Nephron (organoid): Measurements from ENCODE around the gene CNTNAP2.
A peak's percentile ranks its signal among the peaks of the same experiment; 100 is the strongest.

ENCODE experiments used
- H3K27ac Mint-ChIP-seq, 3 experiments: 2 replicates each; pipeline ENCODE4 v1.8.0; 2020; ENCODE audit warnings: mixed read lengths in 3 of 3, mild to moderate bottlenecking in 2 of 3, moderate library complexity in 1 of 3
- H3K27me3 Mint-ChIP-seq: 2 replicates; pipeline ENCODE4 v1.8.0; 2021; ENCODE audit warnings: low read depth, mild to moderate bottlenecking, moderate library complexity, mixed read lengths
- H3K36me3 Mint-ChIP-seq: 2 replicates; pipeline ENCODE4 v1.8.0; 2020; ENCODE audit warnings: low read depth, mixed read lengths
- H3K4me1 Mint-ChIP-seq: 2 replicates; pipeline ENCODE4 v1.8.0; 2020; ENCODE audit warnings: mixed read lengths
- H3K4me3 Mint-ChIP-seq, 3 experiments: 2 replicates each; pipeline ENCODE4 v1.8.0; 2020; ENCODE audit warnings: mild to moderate bottlenecking in 3 of 3, mixed read lengths in 3 of 3, moderate library complexity in 2 of 3
- H3K9me3 Mint-ChIP-seq: 2 replicates; pipeline ENCODE4 v1.8.0; 2020; ENCODE audit warnings: mixed read lengths
- CTCF ChIP-seq, 3 experiments: fragments of 200-600 bp; sonication (generic); IDR thresholded peaks; one replicate each; pipeline ENCODE4 v1.5.0; 2021; ENCODE audit warnings: antibody characterized with exemption in 3 of 3; ENCODE audit not compliant: unreplicated experiment in 3 of 3

The CNTNAP2 gene

DNA sequence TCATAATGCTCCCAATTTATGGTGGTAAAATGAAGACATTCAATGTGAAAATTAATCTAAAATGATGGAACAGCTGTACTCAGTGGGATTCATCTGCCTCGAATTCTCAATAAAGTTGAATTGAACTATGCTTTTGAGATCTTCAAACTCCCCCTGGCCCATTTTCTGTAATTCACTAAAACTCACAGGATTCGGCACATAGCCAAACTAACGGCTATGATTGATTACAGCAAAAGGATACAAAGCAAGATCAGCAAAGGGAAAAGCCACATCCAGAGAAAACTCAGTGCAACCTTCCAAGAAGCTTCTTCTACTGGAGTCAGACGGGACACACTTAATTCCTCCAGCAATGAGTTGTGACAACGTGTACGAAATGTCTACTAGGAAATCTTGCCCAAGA is 307.5 kb downstream of the CNTNAP2 start:
- H3K36me3 Mint-ChIP-seq = no peaks in the 10 kb centered on the region
- H3K4me3 Mint-ChIP-seq = no peak overlapping the region
- peaks cover 7% of the 10 kb centered on the region for H3K4me1 Mint-ChIP-seq

GRCh38 chr7:146433501-146433900 is 316.9 kb downstream of the CNTNAP2 start:
- Mint-ChIP-seq H3K9me3 (peaks cover 9% of the 10 kb centered on the region), H3K36me3 (no peaks in the 10 kb centered on the region), H3K27ac (peak overlapping the region in 1 of 3 experiments; percentile 37), H3K27me3 (no peaks in the 10 kb centered on the region), H3K4me3 (no peak overlapping the region), H3K4me1 (peaks cover 6% of the 10 kb centered on the region)
- no peak for TF ChIP-seq CTCF (IDR thresholded peaks at IDR 0.05; ENCODE audit: unreplicated experiment in 3 of 3)

More for the DNA sequence above, 307.5 kb downstream of the CNTNAP2 start:
- Mint-ChIP-seq H3K9me3 (peaks cover 5% of the 10 kb centered on the region), H3K27me3 (no peaks in the 10 kb centered on the region), H3K27ac (no peak overlapping the region)
- no peak for TF ChIP-seq CTCF (IDR thresholded peaks at IDR 0.05; ENCODE audit: unreplicated experiment in 3 of 3)

DNA sequence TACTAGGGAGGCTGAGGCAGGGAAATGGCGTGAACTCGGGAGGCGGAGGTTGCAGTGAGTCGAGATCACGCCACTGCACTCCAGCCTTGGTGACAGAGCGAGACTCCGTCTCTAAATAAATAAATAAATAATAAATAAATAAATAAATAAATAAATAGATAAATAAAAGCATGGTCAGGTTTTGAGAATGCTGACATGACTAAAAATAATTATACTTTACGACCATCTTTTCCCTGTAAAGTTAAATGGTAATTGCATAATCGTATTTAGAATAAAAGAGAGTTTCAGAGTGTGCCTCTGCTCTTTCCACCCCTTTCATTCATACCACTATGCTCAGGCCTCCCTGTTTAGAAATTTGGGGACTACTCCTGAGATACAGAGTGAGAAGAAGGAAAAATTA is 326.5 kb downstream of the CNTNAP2 start:
- H3K4me3 Mint-ChIP-seq = no peak overlapping the region
- H3K4me1 Mint-ChIP-seq = no peaks in the 10 kb centered on the region
- no peaks in the 10 kb centered on the region for H3K27me3 Mint-ChIP-seq
- no peak overlapping the region for H3K27ac Mint-ChIP-seq
- no peaks in the 10 kb centered on the region for H3K36me3 Mint-ChIP-seq
- no peak for TF ChIP-seq CTCF (IDR thresholded peaks at IDR 0.05; ENCODE audit: unreplicated experiment in 3 of 3)
- no peaks in the 10 kb centered on the region for H3K9me3 Mint-ChIP-seq

DNA sequence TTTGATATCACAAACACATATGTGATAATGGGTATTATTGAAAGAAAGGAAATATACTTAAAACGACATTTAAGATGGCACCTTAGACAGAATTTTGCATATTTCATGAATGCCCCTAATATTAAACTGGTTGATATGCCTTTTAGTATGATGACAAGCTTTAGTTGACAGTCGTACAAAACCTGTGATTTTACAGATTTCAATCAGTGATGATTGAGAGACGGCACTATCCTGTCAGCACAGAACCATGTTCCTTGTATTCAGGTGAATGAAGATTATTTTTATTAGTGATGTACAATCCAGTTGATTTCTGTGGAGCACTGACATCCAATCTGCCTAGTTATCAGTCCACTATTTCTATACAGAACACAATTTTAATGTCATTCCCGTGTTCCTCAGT is 333.0 kb downstream of the CNTNAP2 start:
- Mint-ChIP-seq H3K4me1 (no peaks in the 10 kb centered on the region), H3K4me3 (no peak overlapping the region), H3K36me3 (no peaks in the 10 kb centered on the region), H3K9me3 (no peaks in the 10 kb centered on the region), H3K27me3 (no peaks in the 10 kb centered on the region), H3K27ac (no peak overlapping the region)
- no peak for TF ChIP-seq CTCF (IDR thresholded peaks at IDR 0.05; ENCODE audit: unreplicated experiment in 3 of 3)

DNA sequence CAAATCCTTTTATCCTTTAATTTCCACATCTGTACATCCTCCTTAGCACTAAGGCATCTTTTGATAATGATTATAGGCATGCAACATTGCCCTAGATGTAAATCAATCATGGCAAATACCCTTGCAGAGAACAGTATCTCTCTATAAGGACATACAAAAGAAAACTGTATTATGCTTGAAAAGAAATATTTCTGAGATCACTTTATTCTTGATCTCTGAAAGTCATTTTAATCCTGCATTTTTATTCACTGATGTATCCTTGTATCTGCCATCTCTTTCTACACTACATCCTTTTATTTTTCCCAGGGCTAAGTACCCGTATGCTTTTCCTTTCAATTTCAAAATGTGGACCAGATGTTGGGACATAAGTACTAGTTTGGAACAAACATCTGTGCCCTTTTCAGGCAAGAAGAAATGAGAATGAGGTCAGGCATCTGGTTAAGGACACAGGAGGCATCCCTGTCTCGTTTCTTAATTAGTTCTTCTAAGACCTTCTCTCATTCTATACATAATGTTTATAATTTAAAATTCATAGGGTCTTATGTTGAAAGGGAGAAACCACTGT is 338.6 kb downstream of the CNTNAP2 start:
- Mint-ChIP-seq H3K9me3 (no peaks in the 10 kb centered on the region), H3K4me1 (no peaks in the 10 kb centered on the region), H3K27me3 (no peaks in the 10 kb centered on the region), H3K4me3 (no peak overlapping the region), H3K27ac (no peak overlapping the region), H3K36me3 (no peaks in the 10 kb centered on the region)
- TF ChIP-seq CTCF (IDR thresholded peaks at IDR 0.05; ENCODE audit: unreplicated experiment in 3 of 3) = no peak

DNA sequence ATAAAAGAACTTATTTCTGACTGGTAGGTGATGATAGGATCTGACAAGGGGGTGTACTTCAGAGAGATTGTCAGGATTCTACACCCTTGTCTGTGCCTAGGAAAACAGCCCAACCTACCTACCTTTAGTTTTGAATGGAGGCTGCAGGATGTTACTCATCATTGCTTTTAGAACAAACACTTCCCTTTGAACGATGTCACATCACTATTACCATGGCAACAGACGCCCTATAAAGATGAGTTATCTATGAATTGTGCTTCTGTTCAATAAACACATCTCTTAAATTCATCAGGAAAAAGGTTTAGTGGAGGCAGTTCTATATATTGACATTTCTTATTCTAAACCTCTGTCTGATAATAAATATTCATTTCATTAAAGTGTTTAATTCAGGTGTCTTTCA is 362.4 kb downstream of the CNTNAP2 start:
- Mint-ChIP-seq H3K36me3 (no peaks in the 10 kb centered on the region), H3K27me3 (no peaks in the 10 kb centered on the region), H3K9me3 (no peaks in the 10 kb centered on the region), H3K4me3 (no peak overlapping the region), H3K27ac (no peak overlapping the region), H3K4me1 (no peaks in the 10 kb centered on the region)
- TF ChIP-seq CTCF (IDR thresholded peaks at IDR 0.05; ENCODE audit: unreplicated experiment in 3 of 3) = no peak
